Inflammatory macrophage treated with lipopolysaccharide for 1 hour (primary cell): Measurements from ENCODE around the gene LLGL2.

Experiments
- DNase-seq, 2 donors: peaks; one replicate each; pipeline ENCODE4 v3.0.0-alpha.2; 2020 to 2022

The LLGL2 gene

DNA sequence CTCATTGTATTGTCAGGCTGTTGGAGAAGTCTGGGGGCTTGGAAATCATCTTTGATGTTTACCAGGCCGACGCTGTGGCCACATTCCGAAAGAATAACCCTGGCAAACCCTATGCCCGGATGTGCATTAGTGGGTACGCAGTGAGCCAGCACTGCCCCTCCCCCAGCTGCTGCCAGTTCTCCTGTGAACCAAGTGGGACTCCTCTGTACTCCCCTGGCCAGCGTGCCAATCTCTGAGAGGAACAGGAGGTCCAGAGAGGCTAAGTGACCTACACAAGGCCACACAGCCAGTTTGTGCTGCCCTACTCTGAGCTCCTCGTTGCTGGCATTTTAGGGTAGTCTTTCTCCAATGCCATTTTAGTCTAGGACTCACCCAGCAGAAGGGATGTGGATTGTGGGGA is 1.9 kb upstream of the LLGL2 start:
- DNase-seq: no peak

DNA sequence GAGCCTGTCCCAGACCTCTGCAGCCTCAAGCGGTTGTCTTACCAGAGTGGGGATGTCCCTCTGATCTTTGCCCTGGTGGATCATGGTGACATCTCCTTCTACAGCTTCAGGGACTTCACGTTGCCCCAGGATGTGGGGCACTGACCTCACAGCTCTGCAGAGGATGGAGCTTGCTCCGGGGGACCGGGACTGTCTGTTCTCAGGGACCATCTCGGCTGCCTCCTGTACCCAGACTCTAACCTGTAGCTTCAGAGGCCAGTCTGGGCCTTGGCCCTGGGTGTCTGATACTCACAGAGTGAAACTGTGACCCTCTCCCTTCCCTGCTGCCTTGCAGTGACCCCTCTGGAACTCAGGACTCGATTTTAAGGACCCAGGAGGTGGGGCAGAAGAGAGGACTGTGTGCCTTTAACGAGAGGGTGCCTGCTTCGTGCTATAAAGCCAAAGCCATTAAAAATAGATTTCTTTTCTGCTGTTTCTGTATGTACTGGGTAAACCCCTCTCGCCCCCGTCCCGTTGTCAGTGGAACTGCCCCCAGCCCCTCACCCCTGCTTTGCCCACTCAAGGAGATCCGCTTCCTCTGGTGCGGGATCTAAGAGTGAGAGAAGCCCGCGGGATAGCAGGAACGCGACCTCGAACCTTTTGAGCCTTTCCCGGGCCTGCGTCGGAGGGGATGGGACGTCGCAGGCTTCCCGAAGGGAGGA is 1.1 kb upstream of the LLGL2 start:
- no peak for DNase-seq

DNA sequence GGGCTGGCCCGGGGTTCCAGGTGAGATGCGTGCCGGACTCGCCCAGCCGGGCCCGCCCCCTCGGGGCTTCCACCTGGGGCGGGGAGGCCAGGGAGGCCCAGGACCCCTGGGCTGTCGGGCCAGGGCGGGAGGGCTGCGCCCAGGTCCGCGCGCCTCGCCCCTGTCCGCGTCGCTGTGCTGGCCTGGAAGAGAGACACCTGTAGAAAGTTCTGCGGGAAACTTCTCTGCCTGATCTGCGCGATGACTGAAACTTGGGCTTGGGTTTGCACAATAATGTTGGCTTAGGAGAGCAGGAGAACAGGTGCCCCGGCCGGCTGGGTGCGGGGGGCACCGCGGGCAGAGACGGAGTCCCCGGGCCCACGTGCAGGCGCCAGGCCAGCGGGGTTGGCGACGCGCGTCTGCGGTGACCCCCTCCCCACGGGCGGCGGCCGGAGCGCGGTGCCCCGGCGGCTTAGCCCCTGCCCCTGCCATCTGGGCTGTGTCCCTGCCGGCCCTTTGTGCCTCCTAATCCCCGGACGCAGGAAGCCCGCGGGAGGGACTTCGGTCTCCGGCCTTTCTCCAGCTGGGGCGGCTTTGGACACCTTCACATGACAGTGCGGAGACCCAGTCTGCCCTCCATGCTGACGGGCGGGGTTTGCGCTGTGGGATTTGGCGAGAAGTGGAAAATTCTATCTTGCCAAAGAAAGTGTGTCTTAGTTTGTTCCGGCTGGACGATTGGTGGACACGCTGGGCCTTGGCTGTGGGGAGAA is 483 bp downstream of the LLGL2 start:
- no peak for DNase-seq

DNA sequence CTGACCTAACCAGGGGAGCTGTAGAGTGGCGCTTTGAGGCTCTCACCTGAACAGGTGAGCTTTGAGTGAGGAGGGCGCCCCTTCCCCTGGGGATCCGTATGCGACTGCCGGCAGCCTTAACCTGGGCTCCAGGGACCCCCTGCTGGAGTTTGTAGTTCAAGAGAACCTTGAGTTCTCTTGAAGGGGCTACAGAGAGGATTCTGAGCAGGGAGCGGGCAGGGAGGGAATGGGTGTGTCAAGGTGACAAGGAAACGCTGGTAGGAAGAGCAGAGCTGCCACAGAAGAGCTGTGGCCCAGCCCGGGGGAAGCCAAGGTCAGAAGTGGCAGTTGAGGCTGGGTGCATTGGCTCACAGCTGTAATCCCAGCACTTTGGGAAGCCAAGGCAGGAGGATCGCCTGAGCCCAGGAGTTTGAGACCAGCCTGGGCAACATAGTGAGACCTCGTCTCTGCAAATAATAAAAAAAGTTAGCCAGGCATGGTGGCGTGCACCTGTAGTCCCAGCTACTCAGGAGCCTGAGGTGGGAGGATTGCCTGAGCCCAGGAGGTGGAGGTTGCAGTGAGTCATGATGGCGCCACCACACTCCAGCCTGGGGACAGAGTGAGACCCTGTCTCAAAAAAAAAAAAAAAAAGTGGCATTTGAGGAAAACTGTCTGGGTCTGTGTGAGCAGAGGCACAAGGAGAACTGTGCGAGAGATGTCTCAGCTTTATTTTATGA is 1.2 kb downstream of the LLGL2 start:
- DNase-seq: no peak

DNA sequence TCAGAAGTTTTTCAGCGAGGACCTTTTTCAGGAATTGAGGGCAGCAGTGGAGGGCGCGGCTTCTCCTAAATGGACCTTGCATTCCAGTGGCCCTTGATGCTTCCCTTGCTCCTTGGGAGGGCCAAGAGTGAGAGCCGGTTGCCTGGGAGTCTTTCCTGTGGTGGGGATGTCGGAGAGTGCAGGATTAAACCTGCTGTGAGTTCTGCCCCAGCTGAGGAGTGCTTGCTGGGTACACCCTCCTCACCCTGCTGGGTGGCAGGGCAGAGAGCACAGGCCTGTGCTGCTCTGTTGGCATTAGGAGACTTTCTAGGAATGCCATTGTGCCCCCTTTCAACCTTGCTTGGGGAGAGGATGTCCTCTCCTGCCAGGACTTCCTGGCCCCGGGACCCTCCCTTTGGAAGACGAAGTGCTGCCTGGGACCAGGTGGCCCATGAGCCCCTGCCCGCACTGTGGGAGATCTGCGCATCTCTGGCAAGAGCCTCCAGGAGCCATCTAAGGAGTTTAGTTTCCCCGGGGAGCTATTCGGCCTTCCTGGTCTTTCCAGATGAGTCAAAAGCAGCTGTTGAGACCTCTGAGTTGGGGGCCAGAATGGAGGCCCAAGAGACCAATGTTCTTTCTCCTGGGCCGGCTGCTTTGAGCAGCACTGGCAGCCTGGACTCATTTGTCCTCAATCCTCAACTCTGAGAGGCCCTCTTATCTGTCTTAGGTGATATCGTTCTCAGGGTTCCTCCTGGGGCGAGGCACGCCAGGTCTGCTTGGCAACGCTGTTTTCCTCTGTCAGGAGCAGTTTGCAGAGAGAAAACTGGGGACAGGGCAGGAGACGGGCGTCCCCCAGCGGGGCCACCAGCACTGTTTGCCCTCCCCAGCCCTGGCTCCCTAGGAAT is 5.6 kb downstream of the LLGL2 start:
- no peak for DNase-seq

DNA sequence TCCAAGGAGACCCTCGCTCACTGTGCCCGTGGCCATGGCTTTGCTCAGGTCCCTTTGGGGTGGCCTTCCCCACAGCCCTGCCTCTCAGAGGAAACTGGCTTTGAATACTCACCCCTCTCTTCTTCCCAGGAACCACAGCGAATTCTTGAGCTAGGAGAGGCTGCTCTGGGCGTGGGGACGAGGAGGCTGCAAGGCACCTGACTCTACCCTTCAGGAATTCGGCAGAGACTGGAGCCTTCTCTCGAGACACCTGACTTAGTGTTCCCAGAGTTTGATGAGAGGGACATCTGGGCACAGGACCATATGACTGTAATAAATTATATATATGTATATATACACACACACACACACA is 6.2 kb downstream of the LLGL2 start:
- DNase-seq: no peak

DNA sequence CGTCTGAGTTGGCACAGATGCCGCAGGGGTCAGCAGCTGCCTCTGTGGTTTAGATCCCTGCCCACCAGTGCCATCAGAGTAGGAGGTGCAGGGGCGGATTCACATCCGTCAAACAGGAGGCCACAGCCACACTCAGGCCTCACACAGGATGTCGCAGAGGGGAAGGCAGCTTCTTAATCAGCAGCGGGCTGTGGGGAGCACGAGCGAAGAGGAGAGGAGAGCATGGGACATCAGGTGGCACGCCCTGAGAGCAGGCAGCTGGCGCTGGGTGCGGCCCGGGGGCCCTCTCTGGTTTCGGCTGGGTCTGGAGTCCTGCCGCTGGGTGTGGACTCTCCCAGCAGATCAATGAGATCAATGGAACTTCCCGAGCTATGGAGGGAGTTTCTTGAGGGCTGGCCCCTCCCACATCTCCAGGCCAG is 9.6 kb downstream of the LLGL2 start:
- DNase-seq: peak; percentile 44 to 79

DNA sequence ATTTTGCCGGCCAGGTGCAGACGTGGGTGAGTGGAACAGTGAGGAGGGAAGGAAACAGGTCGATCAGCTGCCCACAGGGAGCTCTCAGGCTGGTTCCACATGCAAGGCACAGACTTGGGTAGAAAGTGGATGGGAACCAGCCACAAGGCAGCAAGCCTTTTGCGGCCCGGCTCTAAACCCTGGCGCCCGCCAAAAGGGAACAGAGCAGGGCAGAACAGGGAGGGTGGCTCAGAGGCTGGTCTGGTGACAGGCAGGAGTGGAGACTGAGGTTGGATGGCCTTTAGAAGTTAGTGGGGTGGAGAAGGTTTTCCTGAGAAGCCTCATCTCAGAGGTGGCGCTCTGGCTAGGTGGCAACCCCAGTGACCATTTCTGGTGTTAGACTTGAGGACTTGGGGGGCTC is 10.4 kb downstream of the LLGL2 start:
- DNase-seq: no peak

DNA sequence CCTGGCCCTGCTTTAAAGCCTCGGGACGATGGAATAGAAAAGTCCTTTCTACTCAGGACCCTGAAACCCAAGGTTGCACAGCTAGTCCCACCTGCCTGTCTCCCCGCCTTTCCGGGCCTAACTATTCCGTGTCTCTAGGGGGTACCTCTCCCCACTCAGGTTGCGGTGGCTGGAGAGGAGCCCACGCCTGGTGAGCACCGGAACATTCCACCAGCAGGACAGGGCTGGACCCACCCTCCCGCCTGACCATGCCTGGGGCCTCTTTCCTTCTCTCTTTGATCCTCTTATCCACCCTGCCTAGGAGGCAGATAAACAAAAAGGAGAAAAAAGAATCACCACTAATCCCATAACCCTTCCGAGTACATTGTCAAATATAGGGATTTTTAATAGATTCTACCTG is 10.9 kb downstream of the LLGL2 start:
- DNase-seq: no peak

DNA sequence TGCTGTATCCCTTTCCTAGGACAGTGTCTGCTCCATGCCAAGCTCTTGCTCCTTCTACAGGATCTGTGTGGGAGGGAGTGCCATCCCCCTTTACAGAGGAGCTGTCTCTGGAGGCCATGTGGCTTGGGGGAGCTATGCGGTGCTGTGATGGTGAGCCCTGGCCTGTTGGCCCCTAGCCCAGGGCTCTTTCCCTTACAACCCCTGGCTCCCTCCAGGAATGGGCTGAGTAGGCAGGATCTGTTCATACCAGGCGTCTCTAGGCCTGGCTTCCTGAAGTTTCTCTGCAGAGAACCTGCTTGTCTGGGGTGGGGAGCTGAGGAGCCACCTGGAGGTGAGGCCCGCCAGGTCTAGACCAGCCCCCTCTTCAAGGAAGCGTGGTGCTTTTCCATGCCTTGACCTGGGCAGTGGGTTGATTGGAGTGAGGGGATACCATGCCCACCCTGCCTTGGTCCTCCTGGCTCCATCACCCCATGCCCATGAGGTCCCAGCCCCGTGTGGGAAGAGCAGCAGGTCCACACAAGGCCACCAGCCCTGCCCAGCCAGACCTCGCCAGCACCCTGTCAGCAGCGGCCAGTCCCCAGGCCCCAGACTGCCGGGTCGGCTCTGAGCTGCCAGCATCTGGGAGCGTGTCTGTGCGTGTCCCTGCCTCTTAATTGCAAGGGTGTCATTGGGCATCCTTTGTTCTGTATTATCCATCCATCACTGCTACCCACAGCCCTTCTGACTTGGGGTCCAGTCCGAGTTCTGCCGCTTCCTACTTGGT is 14.7 kb downstream of the LLGL2 start:
- DNase-seq: no peak

DNA sequence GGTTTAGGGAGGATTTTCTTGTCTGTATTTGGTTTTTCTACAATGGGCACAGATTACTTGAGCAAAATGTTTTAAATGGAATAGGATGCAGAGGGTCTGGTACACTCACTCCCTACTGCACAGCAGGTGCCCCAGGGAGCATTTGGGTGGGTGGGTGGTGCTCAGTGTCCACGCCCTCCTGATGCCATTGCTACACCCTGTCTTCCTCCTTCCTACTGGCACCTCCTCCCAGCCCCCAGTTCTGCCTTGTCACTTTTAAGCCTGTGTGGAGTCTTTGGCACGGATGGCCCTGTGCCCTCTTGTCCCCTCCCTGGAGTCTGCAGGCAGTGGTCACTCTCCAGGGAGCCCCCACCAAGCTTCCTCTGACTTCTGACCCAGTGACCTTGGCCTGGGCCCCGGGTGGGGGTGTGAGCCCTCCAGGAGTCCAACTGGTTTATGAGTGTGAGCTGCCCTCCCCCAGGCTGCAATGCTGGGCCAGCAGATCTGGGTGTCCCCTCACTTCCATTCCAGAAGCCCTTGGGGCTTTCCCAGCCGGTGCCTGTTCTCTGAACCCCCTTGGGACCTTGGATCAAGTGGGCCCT is 15.5 kb downstream of the LLGL2 start:
- DNase-seq: no peak

DNA sequence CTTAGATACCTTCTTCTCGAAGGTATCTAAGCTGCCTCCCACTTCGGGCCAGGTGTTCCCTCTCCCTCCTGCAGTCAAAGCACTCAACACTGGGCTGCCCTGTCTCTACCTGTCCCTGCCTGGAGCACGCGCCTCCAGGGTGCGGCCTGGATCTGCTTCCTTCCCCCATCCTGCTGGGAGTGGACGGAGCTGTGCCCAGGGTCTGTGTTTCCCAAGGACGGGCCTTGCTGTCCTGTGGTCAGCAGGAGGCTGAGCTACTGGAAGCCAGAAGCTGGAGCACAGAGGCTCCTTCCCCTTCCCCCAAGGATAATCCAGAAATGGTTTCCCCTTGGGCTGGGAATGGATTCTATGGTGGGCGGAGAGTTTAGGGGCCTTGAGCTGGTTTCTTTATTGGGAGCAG is 16.7 kb downstream of the LLGL2 start:
- DNase-seq: no peak

DNA sequence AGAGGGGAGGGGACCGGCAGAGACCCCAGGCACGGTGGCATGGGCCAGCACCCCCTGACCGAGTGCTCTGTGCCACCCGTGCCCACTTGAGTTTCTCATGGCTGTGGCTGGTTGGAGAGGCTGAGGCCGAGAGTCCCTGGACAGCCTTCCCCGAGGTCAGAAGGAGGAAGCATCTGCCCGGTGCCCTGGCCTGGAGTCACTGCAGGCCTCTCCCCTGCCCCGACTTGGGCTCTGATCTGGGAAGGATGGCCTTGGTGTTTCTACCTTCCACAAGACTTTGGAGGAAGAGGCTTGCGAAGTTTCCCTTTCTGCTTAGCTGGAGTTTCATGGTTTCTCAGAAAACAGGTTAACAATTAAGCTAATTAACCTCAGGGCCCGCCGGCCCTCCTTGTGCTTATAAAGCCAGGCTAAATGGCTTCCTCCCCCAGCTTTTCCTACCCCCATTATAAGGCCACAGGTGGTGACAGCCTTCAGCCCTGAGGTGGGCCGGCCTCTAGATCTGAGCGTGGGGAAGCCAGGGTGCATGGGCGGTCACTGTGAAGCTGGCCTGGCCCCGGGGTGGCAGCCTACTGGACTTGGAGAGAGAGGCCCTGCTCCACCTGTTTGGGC is 17.3 kb downstream of the LLGL2 start:
- no peak for DNase-seq

DNA sequence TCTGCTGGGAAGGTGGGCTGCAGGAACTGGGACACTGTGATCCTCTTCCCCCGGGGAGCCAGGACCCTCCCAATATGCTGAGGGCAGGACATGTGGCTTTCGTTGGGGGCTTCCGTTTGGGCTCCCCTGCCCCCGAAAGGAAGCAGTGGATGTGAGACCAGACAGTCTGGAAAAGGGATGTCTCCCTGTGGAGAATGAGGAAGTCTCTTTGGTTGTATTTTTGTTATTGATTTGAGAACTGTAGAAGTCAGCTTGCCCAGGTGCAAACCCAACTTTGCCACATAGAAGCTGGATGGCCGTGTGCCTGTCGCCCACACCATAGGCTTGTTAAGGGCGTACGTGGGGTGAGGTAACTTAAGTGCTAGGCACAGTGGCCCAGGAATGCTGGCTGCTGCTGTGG is 18.8 kb downstream of the LLGL2 start:
- DNase-seq: no peak

DNA sequence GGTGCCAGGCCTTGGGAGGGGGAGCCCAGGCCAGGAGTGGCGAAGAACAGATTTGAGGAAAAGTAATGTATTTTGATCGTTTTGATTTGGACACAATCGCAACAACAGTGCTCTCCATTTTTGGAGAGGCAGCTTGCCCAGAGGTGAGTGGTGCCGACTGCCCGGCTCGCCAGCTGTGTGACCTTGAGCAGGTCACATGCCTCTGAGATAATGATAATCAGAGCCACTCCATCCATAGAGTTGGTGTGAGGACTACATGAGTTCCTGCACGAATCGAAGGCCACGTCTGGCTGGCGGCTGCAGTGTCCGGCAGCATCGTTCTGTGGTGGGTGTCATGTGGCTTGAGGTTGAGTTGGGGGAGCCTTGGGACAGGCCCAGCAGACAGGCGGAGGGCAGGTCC is 20.7 kb downstream of the LLGL2 start:
- DNase-seq: no peak

DNA sequence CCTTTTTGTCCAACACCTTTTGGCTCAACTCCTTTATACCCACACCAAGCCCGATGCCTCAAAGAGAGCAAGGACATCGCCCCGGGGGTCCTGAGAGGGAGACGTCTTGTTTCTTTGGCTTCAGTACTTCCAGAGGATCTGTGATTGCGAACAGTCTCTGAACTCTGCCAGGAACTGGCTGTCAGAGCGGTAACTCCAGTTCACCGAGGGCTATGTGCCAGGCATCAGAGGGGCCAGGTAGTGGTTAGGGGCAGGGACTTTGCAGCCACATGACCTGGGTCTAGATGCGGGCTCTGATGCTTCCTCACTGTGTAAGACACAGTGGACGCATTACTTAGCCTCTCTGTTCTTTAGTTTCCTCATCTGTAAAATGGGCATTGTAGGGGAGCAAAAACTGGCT is 21.6 kb downstream of the LLGL2 start:
- DNase-seq: no peak

DNA sequence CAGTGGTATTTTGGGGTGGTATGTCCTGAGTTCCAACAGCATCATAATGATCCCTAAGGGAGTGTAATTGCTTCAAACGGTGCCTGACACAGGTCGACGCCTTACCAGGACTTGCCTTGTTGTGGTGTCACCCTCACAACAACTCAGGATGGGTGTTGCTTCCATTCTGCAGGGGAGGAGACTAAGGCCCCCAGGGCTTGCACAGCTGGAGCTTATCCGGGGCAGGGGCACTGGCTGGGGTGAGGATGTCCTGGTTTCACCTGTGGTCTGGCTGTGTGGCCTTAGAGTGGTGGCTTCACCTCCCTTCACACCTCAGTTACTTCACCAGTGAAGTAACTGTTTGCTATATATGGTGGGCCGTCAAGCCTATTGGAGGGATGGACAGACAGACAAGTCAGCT is 23.3 kb downstream of the LLGL2 start:
- no peak for DNase-seq

DNA sequence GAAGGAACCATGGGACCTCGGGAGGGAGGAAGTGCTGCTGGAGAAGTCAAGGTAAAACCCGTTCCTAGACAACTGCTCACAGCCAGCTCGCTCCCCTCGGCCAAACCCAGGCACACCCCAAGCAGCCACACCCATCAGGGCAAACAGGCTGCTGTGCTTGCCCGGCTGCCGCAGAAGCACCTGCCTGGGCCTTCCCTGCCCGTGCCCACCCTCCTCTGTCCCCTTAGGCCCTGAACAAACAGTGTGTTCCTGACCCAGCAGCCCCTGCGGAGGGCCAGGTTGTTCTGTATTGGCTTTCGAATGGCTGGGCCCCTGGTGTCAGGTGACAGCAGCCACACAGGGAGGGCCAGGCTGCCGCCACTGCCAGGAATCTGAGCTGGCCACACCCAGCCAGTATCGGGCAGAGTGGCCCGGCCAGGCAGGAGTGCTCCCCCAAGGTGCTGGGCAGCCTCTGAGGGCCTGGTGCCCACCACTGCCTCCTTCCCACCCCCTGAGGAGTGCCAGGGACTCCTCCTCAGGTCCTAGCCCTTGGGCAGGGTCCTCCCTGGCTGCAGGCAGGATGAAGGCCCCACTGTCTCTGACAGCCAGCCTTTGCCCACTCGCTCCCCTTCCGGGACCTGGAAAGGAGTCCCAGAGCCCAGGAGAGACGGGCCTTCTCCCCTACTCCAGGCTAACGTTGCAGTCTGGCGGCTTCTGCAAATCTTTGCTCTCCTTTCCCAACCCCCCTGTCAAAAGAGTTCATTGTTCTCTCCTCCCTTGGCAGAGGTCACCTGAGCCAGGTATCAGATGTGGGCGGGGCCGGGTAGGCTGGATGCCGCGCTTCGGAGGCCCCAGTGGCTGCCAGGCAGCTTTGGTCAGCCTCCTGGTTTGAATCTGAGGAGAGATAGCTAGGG is 24.0 kb downstream of the LLGL2 start:
- DNase-seq: no peak

DNA sequence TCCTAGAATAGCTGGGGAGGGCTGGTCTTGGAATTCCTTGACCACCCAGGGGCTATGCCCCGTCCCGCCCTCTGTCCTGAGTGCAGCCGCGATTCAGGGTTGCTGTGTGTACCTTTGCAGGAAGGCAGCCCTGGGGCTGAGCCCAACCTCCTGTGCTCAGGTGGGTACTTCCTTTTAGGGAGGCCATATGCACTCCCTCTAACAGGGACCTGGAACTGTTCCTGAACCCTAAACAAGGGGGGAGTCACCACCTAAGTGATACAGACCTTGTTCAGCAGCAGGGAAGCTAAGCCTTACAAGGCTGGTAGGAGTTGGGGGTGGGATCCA is 24.6 kb downstream of the LLGL2 start:
- no peak for DNase-seq

DNA sequence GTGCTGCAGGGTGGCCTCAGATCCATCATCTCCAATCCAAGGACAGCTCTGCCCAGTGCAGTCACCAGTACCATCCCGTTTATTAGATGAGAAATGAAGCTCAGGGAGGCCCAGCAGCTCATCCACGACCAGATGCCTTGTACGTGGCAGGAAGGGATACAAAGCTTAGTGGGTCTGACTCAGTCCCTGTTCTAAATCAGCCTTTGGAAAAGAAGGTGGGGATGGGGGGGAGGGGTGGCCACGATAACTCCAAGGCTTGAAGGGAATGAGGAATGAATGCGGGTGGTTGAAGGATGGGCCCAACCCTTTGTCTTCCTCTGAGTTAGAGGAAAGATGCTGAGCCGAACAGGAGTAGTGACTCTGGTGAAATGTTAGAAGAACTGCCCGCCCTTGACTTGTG is 25.8 kb downstream of the LLGL2 start:
- no peak for DNase-seq
